Medulla oblongata (tissue), 1 donor: Measurements from ENCODE around the gene SH3BP4.
A peak's percentile ranks its signal among the peaks of the same experiment; 100 is the strongest.

Experiments
- DNase-seq: peaks from one replicate; pipeline ENCODE4 v3.0.0-alpha.2; 2015; ENCODE audit errors: extremely low spot score

Gene SH3BP4

DNA sequence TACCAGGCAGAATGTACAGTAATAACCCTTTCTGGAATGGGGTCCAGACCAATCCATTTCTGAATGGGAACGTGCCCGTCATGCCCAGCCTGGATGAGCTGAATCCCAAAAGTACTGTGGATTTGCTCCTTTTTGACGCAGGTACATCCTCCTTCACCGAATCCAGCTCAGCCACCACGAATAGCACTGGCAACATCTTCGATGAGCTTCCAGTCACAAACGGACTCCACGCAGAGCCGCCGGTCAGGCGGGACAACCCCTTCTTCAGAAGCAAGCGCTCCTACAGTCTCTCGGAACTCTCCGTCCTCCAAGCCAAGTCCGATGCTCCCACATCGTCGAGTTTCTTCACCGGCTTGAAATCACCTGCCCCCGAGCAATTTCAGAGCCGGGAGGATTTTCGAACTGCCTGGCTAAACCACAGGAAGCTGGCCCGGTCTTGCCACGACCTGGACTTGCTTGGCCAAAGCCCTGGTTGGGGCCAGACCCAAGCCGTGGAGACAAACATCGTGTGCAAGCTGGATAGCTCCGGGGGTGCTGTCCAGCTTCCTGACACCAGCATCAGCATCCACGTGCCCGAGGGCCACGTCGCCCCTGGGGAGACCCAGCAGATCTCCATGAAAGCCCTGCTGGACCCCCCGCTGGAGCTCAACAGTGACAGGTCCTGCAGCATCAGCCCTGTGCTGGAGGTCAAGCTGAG is 89.6 kb downstream of the SH3BP4 start:
- no peak for DNase-seq

DNA sequence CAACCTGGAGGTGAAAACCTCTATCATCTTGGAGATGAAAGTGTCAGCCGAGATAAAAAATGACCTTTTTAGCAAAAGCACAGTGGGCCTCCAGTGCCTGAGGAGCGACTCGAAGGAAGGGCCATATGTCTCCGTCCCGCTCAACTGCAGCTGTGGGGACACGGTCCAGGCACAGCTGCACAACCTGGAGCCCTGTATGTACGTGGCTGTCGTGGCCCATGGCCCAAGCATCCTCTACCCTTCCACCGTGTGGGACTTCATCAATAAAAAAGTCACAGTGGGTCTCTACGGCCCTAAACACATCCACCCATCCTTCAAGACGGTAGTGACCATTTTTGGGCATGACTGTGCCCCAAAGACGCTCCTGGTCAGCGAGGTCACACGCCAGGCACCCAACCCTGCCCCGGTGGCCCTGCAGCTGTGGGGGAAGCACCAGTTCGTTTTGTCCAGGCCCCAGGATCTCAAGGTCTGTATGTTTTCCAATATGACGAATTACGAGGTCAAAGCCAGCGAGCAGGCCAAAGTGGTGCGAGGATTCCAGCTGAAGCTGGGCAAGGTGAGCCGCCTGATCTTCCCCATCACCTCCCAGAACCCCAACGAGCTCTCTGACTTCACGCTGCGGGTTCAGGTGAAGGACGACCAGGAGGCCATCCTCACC is 90.2 kb downstream of the SH3BP4 start:
- no peak for DNase-seq

DNA sequence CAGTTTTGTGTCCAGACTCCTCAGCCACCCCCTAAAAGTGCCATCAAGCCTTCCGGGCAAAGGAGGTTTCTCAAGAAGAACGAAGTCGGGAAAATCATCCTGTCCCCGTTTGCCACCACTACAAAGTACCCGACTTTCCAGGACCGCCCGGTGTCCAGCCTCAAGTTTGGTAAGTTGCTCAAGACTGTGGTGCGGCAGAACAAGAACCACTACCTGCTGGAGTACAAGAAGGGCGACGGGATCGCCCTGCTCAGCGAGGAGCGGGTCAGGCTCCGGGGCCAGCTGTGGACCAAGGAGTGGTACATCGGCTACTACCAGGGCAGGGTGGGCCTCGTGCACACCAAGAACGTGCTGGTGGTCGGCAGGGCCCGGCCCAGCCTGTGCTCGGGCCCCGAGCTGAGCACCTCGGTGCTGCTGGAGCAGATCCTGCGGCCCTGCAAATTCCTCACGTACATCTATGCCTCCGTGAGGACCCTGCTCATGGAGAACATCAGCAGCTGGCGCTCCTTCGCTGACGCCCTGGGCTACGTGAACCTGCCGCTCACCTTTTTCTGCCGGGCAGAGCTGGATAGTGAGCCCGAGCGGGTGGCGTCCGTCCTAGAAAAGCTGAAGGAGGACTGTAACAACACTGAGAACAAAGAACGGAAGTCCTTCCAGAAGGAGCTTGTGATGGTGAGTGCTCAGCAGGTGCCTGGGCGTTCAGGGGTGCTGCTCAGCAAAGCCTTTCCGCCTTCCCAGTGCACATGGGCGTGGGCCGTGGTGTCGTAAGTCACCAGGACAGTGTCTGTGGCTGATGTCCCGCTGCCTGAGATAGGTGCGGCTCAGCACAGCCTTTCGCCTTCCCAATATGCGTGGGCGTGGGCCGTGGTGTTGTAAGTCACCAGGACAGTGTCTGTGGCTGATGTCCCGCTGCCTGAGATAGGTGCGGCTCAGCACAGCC is 91.0 kb downstream of the SH3BP4 start:
- DNase-seq: no peak

DNA sequence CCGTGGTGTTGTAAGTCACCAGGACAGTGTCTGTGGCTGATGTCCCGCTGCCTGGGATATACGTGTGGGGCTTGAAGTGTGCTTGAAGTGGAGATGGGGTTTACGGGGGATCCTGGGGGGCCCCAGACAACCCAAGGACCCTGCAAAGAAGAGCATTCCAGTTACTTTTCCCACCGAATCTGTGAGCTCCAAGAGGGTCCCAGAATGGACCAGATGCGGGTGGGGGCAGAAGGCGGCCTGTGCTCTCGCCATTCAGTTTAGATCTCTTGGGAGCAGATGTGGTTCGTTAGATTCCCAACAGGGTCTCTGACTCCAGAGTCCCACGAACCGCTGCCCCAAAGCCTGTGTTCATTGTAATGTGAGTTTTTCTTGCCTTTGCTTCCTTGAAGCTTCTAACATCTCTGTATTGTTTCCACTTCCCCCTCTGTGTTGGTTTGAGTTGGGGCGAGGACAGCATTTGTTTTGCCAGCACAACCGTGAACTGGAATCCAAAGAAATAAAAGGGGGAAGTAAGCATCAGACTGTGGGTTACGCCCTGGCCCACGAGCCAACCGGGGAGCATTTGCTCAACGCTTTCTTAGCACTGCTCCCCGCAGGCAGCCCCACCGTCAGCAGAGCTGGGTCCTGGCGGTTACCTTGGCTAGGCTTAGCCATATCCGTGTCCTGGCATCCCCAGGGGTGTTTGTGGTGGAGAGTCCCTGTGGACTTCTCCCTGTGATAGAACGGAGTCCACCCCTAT is 92.1 kb downstream of the SH3BP4 start:
- DNase-seq: peak; percentile 71

DNA sequence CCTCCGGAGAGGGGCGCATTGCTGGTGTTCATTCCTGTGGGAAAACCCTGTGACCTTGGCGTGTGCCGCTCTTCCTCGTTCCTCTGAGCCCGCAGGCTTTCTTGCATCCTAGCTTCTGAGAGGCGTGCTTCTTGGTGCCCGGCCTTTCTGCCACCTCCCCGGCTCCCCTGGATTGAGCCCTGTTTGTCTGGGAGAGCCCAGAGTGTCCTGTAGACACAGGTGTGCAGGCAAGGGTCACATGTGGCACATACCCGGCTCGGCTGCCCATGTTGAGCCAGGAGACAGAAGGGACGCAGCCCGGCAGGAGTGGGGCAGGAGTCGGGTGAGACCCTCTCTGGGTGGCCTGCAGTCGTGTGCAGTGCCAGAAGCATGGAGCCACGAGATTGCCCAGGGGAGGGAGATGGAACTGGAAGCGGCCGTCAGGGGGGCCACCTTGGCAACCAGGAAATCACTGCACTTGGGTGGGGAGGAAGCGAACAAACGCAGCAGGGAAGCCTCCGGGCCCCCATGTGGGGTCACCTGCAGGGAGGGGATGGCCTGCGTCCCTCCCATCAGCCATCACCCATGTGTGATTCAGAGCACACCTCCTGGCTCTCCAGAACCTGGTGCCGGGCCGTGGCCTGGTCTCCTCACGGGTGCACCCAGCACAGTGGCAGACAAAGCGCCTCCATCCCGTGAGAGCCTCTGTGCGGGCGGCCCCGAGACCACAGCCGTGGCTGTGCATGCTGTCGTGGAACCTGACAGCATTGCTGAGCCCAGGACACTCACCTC is 92.9 kb downstream of the SH3BP4 start:
- DNase-seq: no peak

DNA sequence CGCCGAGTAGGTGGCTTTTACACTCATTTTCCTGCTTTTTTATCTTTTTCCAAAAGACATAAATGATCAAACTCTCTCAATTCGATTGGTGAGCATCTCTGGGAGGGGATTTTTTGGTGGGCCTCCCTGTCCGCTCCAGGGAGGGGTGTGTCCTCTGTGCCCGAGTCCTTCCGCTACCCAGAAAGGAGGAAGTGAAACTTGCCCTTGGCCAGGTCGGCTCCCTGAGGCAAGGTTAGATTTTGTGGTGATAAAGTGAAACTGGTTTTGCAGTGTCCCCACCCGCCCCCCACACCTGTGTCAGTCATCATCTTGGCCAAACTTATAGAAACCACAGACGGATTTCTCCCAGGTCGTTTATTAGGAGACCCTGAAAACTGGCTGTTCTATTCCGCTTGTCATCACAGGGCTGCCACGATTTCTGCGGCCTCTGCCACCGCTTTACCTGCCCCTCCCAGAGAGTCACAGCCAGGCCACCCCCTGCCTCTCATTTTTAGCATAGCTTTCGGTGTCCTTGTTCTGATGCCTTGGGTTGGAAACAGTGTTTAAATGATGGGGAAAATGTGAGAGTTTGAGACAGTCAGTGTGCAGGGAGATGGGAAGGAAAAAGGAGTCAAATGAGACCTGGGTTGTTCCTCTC is 93.6 kb downstream of the SH3BP4 start:
- DNase-seq: no peak

DNA sequence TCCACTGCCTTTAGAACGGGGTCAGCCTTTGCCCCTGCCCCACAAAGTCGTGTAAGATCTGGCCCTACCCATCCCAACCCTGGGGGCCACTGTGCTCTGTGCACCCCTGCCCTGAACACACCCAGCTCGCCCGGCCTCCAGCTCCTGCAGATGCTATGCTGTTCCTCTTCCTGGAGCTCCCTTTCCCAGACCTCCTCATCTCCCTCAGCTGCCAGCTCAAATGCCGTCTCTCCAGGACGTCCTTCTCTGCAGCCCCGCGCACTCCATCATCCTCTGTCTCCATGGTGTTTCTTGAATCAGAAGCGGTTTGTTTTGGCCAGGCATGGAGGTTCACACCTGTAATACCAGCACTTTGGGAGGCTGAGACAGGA is 94.1 kb downstream of the SH3BP4 start:
- DNase-seq: no peak

DNA sequence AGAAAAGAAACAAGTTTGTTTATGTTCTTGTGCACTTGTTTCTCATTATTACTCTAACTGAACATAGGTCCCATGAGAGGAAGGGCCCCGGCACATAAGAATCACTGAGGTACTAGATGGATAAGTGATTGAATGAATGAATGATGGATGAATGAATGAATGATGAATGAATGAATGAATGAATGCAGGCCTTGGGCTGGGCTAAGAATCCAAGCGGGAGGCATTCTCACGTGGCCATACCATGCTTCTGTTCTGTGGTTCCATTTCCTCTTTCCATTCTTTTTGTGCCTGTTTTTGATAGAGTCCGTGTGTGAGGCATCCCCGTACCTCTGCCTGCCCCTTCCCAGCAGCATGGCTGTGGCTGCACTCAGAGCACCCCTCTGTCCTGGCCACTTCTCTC is 94.8 kb downstream of the SH3BP4 start:
- DNase-seq: no peak

DNA sequence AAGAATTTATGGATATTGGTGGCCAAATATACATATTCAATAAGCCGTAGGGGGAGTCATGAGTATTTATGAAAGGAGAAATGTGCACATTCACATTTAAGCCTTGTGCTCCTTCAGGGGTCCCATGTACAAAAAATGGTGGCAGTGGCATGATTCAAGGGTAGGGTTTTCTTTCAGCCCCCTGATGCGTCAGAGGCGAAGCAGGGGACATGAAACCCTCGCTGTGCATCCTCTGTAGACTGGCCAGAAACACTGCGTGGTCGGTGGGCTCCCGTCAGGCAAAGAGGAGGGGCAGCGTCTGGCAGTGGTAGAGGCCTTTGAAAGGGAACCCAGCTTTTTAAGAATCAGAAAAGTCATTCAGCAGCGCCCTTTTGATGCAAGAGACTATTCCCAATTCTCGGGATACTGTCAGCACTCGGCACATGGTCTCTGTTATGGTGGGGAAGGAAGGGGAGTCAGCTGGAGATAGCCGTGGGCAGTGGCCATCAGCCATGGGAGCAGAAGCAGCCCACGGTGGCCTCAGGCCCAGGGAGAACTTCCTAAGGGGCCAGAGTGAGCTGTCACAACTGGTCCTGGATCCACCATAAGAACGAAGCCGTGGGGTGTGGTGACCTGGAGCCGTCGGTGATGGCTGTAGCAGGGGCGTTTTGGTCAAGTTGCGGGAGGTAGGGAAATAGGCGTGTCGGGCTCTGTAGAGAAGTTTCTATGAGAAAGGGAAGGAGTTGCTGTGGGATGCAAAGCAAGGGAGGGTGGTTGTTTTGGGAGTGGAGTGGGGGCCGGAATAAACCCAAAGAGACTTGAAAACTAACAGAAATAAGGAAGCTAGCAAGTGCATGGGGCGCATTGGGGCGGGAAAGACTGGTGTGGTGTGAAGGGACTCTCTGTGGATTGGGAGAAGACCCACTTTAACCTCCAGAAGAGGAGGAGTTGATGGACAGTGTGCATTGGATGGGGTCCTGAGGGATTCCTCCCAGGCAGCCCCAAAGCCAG is 95.6 kb downstream of the SH3BP4 start:
- DNase-seq: no peak

DNA sequence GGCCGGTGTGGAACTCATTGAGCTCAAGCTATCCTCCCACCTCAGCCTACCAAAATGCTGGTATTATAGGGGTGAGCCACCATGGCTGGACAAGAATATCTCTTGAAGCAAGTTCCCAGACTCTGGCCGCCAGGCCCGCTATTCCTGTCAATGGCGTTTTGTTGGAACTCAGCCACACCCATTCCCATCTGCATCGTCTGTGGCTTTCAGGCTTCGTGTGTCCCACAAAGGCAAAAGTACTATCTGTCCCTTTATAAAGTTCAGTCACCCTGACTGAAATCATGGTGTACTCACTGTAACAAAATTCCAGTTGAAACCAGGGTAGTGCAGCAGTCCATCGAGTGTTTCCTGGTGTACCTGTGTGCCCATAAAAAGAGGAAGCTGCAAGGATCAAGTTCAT is 96.7 kb downstream of the SH3BP4 start:
- no peak for DNase-seq

DNA sequence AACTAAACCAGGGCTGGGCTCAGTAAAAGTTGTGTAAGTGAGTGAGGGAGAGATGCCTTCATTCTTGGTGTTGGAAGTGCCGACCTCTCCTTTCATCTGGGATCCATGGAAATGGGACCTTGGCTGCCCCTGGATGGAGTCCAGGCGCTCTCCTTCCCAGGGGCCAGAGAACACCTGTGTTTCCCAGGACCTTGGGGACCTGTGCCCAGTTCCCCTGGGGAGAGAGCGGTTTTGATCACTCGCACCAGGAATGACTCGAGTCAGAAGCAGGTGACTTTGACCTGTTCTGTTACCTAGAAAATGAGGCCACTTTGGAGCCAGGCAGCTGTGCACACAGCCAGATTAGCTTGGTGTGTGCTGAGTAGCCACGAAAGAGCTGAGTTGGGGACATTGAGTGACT is 97.3 kb downstream of the SH3BP4 start:
- DNase-seq: no peak

DNA sequence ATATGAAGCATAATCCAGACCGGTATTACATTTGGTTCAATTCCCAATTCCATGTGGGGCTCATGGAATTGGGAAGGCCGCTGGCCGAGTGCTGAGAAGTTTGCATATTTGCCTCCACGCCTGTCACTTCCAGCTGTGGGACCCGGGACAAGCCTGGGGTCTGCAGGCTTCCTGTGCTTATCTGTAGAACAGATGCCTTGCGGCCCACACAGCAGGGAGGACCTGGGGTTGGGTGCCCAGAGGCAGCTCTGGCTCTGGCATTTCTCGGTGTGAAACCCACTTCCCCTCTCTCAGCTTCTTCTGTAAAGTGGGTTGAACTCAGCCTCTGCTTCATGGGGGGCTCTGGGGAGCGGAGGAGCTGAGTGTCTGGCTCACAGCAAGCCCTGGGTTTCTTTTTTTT is 97.9 kb downstream of the SH3BP4 start:
- no peak for DNase-seq

DNA sequence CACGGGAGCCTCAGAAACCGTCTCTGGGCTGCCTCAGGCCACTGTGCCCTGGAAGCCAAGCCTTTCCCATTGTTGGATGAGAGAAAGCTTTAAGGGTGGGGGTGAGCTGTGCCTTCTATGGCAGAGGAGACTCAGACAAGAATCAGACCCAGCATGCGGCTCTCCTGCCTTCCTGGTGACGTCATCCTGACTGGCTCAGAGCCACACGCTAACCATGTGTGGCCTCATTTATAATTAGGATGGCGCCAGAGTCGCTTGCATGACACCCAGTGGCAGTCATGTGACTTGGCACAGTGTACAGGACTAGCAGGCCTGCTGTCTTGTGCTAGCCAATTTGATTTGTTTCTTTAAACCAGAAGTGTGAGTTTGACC is 99.1 kb downstream of the SH3BP4 start:
- DNase-seq: peak; percentile 95

DNA sequence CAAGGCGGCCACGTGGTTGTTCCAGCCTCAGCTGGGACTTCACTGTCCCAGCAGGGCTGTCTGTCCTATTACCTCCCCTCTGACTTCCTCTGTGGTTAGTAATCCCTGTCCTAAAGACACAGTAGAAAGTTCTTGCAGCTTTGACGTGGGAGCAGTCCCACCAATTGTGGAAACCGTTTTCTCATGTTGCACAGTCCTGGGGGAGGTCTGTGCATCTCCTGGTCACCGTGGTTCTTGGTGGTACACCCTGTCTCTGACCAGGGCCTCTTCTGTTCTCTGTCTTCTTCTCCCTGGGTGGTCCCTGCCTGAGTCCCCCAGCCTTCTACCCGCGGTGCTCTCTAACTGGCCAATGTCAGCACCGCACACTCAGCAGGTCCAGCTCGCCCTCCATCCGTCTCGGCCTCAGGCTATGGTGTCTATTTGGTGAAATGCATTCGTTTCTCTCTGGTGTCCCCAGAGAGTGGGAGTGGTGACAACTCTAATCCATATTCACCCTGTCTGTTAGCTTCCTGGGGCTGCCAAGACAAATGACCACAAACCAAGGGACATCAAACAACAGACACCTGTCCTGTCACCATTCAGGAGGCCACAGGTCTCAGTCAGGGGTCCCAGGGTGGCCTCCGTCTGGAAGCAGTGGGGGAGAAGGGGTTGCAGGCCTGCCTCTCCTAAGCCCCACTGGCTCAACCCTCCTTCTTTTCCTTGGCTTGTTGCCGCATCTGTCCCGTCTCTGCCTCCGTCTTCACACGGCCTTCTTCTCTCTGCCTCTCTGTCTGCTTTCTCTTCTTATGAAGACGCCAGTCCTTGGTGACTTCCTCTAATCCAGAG is 99.8 kb downstream of the SH3BP4 start:
- no peak for DNase-seq

DNA sequence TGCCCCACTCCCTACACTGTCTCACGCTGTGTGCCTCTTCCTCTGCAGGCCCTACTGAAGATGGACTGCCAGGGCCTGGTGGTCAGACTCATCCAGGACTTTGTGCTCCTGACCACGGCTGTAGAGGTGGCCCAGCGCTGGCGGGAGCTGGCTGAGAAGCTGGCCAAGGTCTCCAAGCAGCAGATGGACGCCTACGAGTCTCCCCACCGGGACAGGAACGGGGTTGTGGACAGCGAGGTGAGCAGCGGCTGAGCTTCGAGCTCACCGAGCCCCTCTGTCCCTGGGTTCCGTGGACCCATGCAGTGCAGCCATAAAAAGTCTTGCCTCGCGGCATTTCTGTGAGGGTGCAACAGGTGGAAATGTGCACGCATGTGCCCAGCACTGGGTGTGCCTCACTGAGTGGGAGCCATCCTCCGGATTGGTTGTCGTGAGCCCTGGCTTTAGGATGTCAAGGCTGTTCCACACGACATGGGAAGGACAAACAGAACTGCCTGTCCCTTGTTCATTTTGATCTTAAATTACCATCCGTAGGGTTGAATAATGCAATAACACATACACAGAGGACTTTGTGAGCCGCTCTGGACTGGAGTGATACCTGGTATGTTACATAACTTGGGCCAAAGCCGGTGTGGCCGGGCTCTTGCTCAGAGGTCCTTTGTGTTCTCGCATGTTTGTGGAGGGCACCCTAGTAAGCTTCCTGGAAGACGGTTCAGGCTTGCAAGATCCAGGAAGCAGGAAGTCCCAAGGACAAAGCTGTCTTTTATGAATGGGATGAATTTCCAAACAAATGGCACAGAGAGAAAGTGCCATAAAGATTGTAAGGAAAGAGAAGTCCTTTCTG is 100.9 kb downstream of the SH3BP4 start:
- DNase-seq: no peak

DNA sequence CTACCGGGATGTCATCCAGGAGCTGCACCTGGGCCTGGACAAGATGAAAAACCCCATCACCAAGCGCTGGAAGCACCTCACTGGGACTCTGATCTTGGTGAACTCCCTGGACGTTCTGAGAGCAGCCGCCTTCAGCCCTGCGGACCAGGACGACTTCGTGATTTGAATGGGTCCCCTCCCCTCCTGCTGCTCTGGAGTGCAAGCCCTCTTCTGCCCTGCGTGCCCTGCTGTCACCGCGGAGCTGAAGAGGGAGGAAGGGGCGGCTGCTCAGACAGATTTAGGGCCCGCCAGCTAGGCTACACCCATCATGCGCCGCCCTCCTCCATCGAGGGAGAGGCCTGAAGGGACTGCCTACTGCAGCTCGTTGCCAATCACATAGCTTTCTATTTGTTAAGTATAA is 101.8 kb downstream of the SH3BP4 start:
- DNase-seq: no peak

DNA sequence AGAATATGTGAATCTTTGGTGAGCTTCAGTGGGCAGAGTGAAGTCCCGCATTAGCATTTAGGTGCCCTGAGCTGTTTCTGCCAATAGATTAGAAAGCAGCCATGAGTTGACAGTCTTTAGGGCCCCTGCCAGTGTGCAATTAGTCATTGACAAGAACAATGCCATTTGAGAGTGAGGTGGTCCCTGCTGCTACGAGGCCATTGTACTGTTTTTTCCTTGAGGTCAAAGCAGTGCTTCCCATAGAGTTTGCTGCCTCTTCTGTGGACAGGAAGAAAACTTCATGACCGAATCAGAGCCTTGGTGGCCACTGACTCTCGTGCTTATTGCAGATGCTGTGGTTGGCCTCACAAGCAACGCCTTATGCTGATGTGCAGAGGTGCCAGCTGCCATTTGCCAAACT is 102.7 kb downstream of the SH3BP4 start:
- no peak for DNase-seq

DNA sequence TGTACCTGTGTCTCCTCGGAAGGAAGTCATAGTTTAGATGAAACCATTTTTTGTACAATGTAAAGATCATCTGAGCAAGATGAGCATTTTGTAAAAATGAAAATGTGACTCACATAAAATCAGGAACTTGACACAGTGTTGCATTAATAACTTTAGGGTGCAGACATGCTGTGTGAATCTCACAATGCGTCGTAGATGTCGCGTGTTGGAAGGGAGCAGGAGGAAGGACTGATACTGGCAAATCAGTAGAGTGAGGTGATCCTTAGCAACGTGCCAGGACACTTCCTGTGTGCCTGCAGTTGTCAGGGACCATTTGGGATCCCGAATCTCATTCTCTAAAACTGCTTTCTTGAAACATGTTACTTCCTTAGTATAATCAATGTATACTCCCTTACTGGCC is 103.1 kb downstream of the SH3BP4 start:
- no peak for DNase-seq
